GM18520 (cell line): Measurements from ENCODE around the gene TMEM218.

ENCODE experiments used
- ATAC-seq: cut with Tn5 transposase; IDR thresholded peaks from one replicate; pipeline ENCODE4 v1.9.1; 2021; ENCODE audit not compliant: unreplicated experiment

TMEM218 gene

GRCh38 chr11:125132071-125132470 is 20.6 kb upstream of the TMEM218 start:
- ATAC-seq, result no peak

- no peak for ATAC-seq
Measured at GRCh38 chr11:125129316-125129993, 18.0 kb upstream of the TMEM218 start.

- ATAC-seq, result no peak
Measured at GRCh38 chr11:125128450-125128849, 17.0 kb upstream of the TMEM218 start.

GRCh38 chr11:125124618-125124992 is 13.2 kb upstream of the TMEM218 start:
- ATAC-seq, result no peak

- ATAC-seq, result no peak
Measured at GRCh38 chr11:125123947-125124617, 12.7 kb upstream of the TMEM218 start.

GRCh38 chr11:125123194-125123946 is 11.9 kb upstream of the TMEM218 start:
- no peak for ATAC-seq

GRCh38 chr11:125117429-125117828 is 6.0 kb upstream of the TMEM218 start:
- ATAC-seq, result no peak

GRCh38 chr11:125114518-125114917 is 3.1 kb upstream of the TMEM218 start:
- ATAC-seq, result no peak

GRCh38 chr11:125112208-125112604 is 780 bp upstream of the TMEM218 start:
- no peak for ATAC-seq

GRCh38 chr11:125111001-125111342 is 454 bp downstream of the TMEM218 start:
- no peak for ATAC-seq

GRCh38 chr11:125110506-125110905 is 920 bp downstream of the TMEM218 start:
- ATAC-seq, result no peak

GRCh38 chr11:125108469-125108868 is 3.0 kb downstream of the TMEM218 start:
- no peak for ATAC-seq

GRCh38 chr11:125105926-125106325 is 5.5 kb downstream of the TMEM218 start:
- no peak for ATAC-seq

GRCh38 chr11:125102510-125102909 is 8.9 kb downstream of the TMEM218 start:
- ATAC-seq, result no peak

- no peak for ATAC-seq
Measured at GRCh38 chr11:125102025-125102424, 9.4 kb downstream of the TMEM218 start.

- no peak for ATAC-seq
Measured at GRCh38 chr11:125101596-125101995, 9.8 kb downstream of the TMEM218 start.

GRCh38 chr11:125100136-125100535 is 11.3 kb downstream of the TMEM218 start:
- no peak for ATAC-seq

- ATAC-seq, result no peak
Measured at GRCh38 chr11:125094731-125095130, 16.7 kb downstream of the TMEM218 start.

GRCh38 chr11:125093502-125093901 is 17.9 kb downstream of the TMEM218 start:
- no peak for ATAC-seq

GRCh38 chr11:125092669-125093068 is 18.8 kb downstream of the TMEM218 start:
- no peak for ATAC-seq

GRCh38 chr11:125091877-125092664 is 19.4 kb downstream of the TMEM218 start:
- no peak for ATAC-seq
